Amniotic epithelial cell (primary cell): ENCODE results near the gene PAK6.
A peak's percentile ranks its signal among the peaks of the same experiment; 100 is the strongest.

Experiments
- DNase-seq: peaks from one replicate; pipeline ENCODE4 v3.0.0-alpha.2; 2010; ENCODE audit warnings: low read depth

Gene PAK6

DNA sequence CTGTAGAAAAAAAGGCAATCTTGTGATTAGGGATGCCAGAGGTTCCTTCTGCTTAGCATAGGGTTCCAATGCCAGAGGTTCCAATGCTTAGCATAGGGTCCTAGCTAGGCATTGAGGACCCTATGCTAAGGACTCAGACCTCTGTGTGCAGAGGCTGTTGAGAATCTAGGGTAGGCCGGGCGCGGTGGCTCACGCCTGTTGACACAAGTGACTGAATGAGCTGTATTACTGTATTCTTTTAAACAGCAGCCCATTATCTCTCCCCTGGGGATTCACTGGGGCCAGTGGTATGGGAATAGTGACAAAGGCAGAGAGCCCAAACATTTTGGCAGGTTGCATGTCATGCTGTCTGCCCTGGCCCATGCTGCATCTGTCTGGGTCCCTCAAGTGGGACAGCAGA is 16.2 kb downstream of the PAK6 start:
- DNase-seq, result no peak

DNA sequence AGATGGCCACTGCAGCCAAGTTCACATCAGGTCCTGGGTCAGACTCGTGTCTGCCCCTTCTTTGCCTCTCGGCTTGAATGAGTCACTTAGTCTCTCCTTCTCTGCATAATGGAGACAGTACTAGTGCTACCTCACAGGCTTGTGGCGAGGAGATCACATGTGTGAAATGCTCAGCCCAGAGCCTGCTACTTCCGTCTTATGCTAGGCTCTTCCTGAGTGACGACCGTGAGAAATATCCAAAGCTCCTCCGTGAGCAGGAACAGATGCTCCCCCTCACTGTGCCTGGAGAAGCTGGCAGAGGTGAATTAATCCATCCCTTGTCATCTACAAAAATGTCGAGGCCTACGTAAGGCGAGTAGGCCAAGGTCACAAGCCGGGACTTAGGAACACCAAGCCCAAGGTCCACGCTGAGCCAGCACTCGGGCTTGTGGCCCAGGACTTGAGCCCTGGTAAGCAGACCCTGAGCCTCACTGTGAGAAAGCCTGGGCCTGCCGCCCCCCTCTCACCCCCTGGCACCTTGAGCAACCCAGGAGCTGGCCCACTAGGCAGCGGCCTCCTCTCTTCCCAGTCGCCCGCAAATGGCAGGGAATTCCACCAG is 17.9 kb downstream of the PAK6 start:
- DNase-seq, result peak; percentile 95

DNA sequence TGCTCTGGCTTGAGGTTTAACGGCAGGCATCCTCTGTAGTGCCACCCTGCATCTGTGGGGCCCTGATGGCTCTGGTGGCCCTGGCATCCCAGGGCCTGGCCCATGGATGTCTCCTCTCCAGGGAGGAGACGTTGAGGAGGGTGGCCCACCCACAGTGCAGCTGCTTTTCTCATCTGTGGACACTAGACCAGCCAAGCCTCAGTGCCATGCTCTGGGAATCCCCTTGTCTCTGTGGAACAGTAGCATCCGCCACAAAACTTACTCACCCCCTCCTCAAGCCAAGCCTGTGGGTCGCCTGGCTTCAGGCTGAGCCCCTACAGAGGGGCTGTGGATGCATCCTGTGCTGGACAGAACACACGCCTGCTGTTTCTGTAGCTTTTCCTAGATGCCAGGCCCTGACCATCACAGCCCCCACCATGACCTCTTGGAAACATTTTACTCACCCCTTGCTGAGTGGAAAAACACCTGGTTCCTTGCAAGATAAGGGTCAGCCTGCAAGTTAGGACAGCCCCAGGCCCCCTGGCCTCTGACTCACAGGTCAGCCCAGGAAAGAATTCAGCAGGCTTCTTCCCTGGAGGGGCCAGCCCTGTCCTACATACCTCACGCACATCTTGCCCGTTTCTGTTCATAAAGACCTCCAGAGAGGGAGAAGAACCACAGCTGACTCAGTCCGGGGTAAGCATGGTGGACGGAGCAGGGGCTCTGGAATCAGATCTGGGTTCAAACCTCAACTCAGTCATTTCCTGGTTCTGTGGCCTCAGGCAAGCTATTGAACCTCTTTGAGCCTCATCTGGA is 19.0 kb downstream of the PAK6 start:
- DNase-seq, result peak; percentile 43

DNA sequence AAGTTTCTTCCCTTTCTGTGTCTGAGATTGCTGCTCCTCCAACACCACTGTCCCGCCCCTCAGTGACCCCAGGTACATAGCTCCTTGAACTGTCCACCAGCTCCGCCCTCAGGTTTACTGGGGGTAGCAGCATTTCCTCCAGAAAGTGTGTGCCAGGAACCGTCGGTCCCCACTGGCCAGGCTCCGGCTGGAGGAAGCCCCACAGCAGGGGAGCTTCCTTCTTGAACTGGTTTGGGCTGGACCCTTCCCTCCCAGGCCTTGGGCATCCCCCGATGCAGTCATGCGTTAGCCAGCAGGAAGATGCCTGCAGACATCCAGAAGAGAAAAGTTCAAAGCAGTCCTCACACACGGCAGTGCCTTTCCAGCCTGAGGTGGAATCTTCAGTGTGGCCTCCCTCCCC is 19.7 kb downstream of the PAK6 start:
- no peak for DNase-seq

DNA sequence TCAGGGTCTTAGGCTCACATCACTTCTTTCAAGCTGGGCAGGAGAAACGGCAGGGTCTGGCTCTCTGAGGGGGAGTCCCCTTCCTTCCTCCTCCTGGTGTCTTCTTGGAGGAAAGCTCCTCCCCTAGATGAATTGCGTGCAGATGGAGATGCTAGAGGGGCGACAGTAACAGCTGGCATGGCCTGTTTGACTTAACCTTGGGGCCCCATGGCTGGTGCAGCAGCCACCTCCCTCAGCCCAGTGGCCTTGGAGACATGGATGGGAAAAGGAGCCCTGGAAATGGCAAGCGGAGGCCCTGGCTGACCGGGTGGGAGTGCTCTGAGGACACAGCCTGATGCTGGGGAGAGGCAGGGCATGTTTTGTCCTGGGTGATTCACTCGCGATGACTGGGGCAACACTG is 20.2 kb downstream of the PAK6 start:
- no peak for DNase-seq

DNA sequence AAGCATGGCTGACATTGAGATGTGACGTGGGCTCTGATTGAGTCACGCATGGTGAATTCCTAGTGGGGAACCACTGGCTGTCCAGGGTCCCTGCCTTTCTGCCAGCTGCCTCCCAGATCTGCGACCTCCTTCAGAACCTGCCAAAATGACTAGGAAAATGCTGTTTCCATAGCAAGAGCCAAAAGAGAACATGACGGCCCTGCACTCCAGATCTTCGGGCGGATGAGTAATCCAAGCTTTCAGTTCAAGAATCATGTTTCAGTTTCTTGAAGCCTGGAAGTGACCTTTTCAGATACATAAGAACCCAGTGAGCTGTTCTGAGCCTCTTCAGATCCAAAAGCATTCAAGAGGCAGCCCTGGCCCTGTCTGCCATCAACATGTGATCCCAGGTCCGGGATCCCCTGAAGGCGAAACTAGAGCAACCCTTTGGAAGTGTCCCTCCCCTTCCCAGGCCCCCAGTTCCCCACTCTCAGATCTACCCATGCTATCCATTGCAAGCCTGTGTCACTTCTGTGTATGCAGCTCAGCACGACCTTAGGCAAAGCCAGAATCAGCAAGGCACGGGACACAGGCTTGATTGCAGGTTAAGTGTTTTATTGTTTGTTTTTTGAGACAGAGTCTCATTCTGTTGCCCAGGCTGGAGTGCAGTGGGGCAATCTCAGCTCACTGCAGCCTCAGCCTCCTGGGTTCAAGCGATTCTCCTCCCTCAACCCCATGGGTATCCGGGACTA is 24.3 kb downstream of the PAK6 start:
- DNase-seq, result peak; percentile 54

DNA sequence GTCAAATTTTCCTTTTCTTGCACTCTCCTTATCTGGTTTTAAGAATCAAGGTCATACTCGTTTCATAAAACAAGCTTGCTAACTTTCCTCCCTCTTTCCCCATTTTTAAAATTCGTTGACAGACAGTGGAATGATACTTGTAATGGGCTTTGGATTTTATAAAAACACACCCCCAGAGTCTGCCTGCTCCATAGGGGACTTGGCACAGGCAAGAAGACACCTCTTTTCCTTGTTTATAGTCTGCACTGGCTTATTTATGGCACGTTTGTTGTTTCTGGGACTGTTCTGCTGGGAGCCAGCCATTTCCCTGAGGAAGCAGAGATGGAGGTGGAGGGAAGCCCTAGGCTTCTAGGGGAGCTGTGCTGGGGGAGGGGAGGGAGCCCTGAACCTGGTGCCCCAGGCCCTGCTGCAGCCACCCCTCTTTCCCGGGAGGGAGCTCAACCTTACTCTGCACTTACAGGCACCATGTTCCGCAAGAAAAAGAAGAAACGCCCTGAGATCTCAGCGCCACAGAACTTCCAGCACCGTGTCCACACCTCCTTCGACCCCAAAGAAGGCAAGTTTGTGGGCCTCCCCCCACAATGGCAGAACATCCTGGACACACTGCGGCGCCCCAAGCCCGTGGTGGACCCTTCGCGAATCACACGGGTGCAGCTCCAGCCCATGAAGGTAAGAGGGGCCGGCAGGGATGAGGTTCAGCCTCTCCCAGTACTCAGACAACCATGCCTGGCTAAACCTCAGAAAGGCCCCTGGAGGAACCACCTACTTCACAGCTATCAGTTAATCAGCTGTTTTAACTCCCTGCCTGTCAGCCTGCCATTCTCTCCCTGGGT is 25.7 kb downstream of the PAK6 start:
- DNase-seq, result no peak

DNA sequence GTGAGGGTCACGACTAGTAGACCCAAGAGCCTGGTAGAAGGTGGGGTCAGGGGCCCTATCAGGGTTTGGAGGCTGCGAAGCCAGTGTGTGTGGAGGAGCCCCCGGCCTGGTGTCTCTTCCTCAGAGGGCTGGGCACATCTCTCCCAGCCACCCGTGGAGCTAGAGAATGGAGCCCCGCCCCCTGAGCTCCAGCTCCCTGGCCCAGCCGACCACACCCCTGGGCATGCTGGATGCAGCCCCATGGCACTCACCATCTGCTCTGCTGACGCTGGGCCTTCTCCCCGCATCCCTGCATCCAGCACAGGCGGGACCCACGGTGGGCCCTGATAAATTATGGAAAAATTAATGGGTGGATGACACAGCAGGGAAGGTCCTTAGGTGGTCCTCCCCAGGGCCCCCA is 26.5 kb downstream of the PAK6 start:
- DNase-seq, result no peak

DNA sequence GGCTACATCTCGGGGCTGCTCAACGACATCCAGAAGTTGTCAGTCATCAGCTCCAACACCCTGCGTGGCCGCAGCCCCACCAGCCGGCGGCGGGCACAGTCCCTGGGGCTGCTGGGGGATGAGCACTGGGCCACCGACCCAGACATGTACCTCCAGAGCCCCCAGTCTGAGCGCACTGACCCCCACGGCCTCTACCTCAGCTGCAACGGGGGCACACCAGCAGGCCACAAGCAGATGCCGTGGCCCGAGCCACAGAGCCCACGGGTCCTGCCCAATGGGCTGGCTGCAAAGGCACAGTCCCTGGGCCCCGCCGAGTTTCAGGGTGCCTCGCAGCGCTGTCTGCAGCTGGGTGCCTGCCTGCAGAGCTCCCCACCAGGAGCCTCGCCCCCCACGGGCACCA is 27.0 kb downstream of the PAK6 start:
- DNase-seq, result no peak

DNA sequence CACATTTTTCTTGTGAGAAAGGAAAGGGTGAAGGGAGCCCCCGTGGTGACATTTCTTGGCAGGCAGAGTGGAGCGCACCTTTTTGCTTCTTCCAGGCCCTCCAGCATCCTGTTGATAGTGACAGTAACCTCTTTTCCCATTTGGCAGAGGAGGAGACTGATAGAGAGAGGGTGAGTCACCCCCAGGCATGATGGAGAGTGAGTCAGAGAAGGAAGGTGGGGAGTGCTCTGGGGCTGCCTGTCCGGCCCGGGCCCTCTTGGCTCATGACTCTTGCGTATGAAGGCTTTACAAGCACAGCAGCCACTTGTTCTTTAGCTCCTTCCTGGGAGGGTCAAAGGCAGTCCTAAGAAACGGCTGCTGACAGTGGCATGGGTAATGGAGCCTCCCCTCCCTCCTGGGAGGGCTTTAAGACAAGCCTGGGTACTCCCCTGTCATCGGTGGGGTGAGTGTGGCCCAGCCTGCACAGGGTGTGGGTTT is 28.0 kb downstream of the PAK6 start:
- peak; percentile 95 for DNase-seq

DNA sequence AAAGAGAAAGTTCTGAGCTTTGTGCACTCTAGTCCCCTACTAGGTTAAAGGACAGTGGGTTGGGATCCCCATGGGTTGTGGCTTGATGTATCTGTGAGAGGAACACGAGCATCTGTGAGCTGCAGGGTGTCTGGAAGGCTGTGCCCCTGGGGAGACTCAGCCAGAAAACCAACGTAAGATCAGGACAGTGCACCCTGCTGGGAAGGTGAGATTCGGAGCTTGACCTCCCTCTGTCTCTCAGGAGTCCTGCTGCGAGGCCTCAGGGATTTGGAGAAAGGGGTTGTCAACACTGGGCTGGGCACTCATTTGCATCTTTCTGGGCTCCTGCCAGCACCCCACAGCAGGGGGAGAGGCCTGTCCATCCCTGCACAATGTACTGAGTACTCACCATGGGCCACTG is 28.8 kb downstream of the PAK6 start:
- DNase-seq, result no peak

DNA sequence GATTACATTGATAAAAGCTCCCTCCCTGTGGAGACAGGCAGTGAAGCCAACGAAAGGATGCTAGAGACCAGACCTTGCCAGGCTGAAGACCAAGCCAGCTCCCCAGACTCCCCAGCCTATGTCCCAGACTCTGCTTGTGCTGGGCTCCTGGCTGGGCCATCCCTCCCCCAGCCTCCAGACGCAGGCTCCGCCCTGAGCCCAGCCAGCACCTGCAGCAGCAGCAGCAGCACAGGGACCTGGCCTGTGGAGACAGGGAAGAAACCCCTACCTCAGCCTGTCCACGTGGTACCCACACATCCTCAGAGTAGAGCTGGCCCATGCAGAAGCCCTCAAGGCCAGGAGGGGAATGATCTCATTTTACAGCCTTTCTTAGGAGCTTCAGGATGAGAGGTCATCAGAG is 30.7 kb downstream of the PAK6 start:
- no peak for DNase-seq

DNA sequence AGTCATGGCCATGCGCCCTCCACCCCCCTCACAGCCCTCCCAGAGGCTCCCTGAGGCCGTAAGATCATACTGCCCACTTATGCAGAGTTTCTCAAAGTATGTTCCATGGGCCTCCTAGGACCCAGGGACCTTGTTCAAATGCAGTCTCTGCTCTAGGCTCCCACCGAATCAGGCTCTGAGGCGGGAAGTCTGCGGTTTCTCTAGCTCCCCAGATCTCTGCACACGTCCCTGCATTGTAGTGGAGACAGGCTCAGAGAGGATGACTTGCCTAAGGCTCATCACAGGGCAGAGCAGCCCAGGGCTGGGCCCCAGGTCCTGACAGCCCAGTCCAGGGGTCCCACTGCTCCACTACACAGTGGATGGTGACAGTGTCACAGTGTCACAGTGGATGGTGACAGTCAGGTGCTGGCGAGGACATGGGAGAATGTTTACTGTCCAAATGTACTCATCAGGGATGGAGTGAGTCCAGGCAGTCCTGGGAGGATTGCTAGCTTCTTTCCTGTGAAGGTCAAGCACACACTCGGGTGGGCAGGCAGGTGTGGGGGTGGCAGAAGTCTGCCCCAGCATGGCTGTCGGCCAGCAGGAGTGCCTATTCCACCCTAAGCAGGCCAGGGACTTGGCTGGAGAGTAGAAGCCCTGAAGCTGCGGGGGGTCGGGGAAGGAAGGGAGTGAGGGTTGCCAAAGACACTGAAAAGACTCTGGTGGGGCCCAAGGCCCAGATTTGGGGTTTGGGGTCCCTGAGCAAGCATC is 31.6 kb downstream of the PAK6 start:
- DNase-seq, result no peak

DNA sequence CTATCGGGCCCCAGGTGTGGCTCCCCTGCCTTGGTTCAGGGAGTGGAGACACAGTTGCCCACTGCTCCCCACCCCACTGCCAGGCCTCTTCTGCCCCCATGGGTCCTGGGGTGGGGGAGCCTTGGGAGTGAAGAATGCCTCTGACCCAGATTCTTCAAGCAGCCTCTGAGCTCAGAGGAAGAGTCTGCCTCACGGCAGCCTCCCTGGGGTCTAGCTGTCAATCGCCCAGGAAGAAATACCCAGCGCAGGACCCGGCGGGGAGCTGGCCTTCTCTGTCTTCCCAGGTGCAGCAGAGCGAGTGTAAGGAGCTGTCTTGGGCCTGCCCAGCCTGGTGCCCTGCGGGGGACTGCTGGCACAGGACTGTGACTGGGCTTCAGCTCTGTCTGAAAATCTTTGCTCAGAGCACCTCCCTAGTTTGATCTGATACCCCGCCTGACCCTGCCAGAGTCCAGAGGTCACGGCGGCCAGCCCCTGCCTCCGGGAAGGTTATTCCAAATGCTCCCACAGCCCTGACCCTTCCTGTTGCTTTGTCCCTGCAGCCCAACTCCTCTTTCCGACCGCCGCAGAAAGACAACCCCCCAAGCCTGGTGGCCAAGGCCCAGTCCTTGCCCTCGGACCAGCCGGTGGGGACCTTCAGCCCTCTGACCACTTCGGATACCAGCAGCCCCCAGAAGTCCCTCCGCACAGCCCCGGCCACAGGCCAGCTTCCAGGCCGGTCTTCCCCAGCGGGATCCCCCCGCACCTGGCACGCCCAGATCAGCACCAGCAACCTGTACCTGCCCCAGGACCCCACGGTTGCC is 33.0 kb downstream of the PAK6 start:
- no peak for DNase-seq

DNA sequence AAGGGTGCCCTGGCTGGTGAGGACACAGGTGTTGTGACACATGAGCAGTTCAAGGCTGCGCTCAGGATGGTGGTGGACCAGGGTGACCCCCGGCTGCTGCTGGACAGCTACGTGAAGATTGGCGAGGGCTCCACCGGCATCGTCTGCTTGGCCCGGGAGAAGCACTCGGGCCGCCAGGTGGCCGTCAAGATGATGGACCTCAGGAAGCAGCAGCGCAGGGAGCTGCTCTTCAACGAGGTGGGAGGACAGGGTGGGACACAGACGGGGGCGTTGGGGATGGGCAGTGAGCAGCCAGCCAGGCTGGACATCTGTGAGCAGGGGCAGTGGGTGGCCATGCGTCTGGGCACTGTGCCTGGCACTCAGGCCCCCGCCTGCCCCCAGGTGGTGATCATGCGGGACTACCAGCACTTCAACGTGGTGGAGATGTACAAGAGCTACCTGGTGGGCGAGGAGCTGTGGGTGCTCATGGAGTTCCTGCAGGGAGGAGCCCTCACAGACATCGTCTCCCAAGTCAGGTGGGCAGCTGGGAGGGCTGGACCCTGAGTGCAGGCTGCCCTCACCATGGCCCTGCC is 33.7 kb downstream of the PAK6 start:
- no peak for DNase-seq

DNA sequence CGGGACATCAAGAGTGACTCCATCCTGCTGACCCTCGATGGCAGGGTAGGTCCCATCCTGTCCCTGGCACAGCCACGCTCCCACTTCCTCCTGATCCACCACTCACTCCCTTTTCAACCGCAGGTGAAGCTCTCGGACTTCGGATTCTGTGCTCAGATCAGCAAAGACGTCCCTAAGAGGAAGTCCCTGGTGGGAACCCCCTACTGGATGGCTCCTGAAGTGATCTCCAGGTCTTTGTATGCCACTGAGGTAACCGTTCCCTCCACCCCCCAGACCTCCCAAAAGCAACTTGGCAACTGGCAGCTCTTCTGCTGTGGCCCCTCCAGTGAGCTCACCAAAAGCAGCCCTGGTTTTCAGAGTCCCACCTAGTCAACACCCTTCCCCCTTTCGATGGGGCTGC is 34.6 kb downstream of the PAK6 start:
- DNase-seq, result no peak

DNA sequence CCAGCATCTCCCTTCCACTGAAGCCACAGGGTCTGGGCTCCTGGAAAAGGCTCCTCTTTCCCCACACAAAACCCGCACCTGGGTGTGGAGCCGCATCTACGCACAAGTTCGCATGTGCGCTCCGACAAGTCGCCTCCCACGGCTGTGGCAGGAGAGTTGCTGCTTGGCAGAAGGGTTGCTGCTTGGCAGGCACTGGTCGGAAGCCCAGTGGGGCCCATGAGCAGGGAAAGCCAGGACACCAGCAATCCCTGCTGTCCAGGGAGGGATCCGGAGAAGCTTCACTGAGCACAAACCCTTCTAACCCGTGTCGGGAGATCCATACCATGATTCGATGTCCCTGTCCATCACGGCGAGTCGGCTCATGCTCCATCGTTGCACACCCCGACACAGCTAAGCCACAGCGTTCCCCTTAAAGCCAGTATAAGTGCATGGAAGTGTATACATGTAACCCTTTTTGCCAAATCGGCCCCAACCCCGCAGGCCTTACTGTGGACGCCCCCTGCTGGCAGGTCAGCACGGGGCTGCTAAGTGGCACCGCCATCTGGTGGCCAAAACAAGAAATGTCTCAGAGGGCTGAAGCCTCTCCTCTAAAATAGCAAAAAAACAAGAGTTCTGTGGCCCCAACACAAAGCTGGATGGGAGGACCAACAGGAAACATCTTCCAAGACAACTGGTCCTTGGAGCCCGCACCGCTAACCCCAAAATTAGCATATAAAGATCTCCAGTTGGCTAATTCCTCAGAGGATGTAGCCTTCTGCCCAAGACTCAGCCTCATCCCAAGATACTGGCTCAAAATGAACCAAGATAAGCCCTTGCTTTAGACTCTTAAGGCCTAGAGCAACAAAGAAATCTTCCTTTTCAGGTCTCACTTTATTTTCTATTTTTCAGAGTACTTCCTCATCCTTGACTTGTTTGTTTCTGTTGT is 35.7 kb downstream of the PAK6 start:
- DNase-seq, result peak; percentile 69

DNA sequence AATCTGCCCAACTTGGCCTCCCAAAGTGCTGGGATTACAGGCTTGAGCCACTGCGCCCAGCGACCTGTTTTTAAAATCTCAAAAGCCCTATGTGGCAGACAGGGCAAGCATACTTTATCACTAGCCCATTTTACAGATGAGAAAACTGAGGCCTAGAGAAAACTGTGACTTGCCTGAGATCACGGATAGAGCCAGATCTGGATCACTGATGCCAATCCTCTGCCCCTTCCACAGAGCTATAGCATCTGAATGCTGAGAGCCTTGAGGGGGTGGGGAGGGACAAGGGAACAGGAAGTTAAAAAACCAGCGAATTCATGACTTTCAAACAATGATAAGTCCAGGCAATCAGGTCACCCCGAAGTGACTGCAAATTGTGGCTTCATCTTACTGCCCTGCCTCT is 36.7 kb downstream of the PAK6 start:
- no peak for DNase-seq

DNA sequence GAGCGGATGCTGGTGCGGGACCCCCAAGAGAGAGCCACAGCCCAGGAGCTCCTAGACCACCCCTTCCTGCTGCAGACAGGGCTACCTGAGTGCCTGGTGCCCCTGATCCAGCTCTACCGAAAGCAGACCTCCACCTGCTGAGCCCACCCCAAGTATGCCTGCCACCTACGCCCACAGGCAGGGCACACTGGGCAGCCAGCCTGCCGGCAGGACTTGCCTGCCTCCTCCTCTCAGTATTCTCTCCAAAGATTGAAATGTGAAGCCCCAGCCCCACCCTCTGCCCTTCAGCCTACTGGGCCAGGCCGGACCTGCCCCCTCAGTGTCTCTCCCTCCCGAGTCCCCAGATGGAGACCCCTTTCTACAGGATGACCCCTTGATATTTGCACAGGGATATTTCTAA is 37.1 kb downstream of the PAK6 start:
- DNase-seq, result no peak
